ENCODE results near the gene CFAP410. TPM values are rescaled to one million over a fixed set of nuclear protein-coding genes. Genes with fewer than 3 reads are reported as not detected.

CFAP410 gene
- total RNA-seq, 1 donor from 2014 or later, result 14.9 TPM

- ATAC-seq (no peak), DNase-seq (no peak)
- intact Hi-C loops (cut with micrococcal nuclease), result no loop called here
Observed at GRCh38 chr21:44334329-44335030, 4.7 kb downstream of the CFAP410 start.

- DNase-seq, result no peak
- no peak for ATAC-seq
- intact Hi-C loops (cut with micrococcal nuclease), result no loop called here
Observed at GRCh38 chr21:44333509-44334328, 5.5 kb downstream of the CFAP410 start.

- DNase-seq (no peak), ATAC-seq (no peak)
- intact Hi-C loops (cut with micrococcal nuclease), result no loop called here
Observed at GRCh38 chr21:44332965-44333364, 6.2 kb downstream of the CFAP410 start.

DNA sequence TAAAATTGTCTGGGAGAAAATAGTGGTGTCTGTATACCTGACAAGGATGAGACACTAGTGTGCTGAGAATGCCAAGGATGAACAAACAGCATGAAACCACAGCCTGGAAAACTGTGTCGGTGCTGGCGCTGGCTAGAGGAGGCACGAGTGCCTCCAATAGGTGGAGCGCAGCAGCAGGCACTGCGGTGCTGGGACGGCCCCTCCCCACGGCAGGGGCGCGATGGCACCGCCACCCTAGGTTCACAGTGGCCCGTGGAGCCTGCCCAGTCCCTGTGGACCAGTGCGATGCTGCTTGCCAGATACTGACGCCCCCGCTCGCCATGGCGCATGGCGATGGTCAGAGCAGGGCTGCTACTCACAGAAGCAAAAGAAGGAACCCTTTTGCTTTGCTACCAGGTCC is 6.8 kb downstream of the CFAP410 start:
- DNase-seq (no peak), ATAC-seq (no peak)
- intact Hi-C loops (cut with micrococcal nuclease), result no loop called here

DNA sequence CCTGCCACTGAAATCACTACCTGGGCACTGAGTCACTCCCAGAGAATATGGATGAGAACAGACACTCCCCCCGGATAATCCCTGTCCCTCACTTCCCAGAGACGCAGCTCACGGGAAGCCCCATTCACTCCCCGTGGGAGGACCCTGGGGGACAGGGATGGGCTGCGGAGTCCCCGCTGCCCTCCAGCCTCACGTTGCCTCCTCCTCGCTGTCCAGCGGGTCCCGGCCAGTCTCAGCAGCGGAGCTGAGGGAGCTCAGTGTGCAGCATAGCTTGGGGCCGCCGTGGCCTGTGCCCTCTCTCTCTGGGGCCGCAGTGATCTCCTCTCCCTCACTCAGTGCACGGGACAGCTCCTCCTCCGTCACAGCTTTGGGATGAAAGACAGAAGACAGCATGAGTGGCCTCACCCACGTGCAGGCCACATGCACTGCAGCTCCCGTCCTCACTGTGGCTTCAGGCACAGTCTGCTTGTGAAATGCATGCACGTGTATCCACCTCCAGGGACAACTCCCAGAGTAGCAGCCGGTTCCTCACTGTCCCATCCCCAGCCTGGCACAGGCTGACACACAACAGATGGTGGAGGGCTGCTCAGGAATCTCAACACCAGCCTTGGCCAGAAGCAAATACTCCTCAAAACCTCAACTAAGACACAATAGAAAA is 7.4 kb downstream of the CFAP410 start:
- DNase-seq (no peak), ATAC-seq (no peak)
- intact Hi-C loops (cut with micrococcal nuclease), result no loop called here

GRCh38 chr21:44331209-44331608 is 8.0 kb downstream of the CFAP410 start:
- ATAC-seq (no peak), DNase-seq (no peak)
- intact Hi-C loops (cut with micrococcal nuclease), result no loop called here

GRCh38 chr21:44330698-44331097 is 8.5 kb downstream of the CFAP410 start:
- intact Hi-C loops (cut with micrococcal nuclease), result no loop called here
- ATAC-seq, result no peak
- no peak for DNase-seq

GRCh38 chr21:44329971-44330681 is 9.1 kb downstream of the CFAP410 start:
- ATAC-seq (no peak), DNase-seq (no peak)
- intact Hi-C loops (cut with micrococcal nuclease), result no loop called here

DNA sequence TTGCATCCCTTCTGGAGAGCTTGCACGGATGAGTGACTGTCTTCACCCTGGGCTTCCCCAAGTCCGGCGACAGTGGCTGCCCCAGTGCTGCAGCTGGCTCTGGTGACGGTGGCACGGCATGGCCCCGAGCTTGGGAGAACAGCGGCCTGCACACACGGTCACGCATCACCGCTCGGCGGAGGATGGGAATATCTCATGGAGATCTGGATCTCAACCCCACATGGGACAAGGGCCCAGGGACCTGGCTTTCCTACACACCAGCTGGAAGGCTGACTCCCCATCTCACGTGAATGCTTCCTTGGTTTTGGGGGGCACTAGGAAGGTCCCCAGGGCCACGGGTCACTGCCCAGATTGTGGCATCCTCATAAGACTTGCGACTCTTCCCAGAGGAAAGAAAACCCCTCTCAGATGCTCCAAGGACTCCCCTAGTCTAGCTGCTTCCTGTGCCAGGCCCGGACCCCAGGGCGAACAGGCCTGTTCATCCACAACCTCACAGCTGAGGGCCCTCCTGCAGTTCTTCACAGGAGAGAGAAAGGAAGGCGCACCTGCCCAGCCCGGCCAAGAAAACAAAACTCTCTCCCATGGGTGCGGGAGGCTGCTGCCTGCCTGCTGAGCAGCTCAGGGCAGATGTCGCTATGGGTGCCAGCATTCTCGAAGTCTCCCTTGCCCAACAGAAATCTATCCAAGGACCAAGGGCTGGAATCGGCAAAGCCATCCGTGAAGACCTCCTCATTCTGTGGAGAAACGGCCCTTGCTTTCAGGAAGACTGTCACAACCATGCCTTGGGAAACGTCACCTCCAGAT is 9.9 kb downstream of the CFAP410 start:
- intact Hi-C loops (cut with micrococcal nuclease), result no loop called here
- DNase-seq, result no peak
- ATAC-seq, result no peak

DNA sequence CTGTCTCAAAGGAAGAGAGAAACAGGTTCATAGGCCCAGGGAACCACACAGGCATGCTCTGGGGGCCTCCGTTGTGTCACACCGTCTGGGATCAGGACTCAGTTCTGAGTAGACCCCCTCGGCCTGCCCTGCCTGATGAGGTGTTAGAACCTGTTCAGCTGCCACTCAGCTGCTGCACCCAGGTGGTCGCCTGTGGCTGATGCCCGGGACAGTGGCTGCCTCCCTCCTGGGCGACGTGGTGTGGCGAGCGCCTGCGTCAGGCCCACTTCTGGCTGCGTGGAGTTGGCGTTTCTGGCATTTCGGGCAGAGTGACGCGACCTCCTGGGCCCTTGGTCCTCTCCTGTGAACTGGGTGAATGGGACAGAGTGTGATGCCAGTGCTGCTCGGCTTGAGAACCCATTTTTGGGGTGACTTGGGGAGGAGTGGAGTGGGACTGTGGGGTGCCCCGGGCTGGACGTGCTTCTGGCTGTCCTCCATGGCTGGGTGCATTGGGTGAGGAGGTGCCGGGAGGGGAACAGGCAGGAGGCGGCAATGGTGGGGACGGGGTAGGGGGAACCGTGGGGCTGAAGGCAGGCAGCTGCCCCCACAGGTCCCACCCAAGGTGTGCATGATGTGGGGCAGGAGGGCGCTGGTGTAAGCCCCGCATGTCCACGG is 10.8 kb downstream of the CFAP410 start:
- intact Hi-C loops (cut with micrococcal nuclease), result no loop called here
- peak; percentile 1 for ATAC-seq
- DNase-seq, result no peak

- DNase-seq (no peak), ATAC-seq (no peak)
- intact Hi-C loops (cut with micrococcal nuclease), result no loop called here
Observed at GRCh38 chr21:44327603-44327974, 11.6 kb downstream of the CFAP410 start.

GRCh38 chr21:44326716-44327602 is 12.2 kb downstream of the CFAP410 start:
- intact Hi-C loops (cut with micrococcal nuclease), result no loop called here
- DNase-seq, result no peak
- peak; percentile 2 for ATAC-seq

DNA sequence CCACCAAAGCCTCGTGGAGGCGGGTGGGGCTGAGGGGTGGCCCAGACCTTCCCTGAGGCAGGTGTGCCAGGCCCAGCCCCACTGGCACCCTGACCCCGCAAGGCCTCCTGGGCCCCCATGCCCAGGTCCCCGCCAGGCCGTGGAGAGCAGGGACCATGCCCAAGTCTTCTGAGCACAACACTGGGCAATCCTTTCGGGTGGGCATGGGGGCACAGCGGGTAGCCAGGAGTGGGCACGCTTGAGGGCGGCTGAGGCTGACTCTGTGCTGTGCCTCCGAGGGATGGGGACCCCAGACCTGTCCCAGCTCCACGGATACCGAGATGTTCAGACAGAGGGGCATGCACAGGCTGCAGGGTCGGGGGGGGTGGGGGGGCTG is 12.9 kb downstream of the CFAP410 start:
- ATAC-seq (no peak), DNase-seq (no peak)
- intact Hi-C loops (cut with micrococcal nuclease), result no loop called here

GRCh38 chr21:44325386-44326271 is 13.6 kb downstream of the CFAP410 start:
- intact Hi-C loops (cut with micrococcal nuclease), result no loop called here
- DNase-seq, result no peak
- ATAC-seq, result no peak

DNA sequence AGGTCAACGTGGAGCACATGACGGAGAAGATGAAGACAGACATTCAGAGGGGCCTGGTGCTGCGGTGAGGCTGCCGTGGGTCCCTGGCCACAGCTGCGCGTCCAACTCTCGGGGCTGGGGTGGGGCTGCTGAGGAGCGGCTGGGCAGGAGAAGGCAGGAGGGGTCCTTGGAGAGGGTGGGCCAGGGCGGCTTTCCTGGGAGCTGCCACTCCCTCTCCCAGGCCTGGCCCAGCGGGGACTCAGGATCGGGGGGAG is 14.4 kb downstream of the CFAP410 start:
- ATAC-seq (no peak), DNase-seq (no peak)
- intact Hi-C loops (cut with micrococcal nuclease), result no loop called here

GRCh38 chr21:44324106-44324853 is 14.9 kb downstream of the CFAP410 start:
- no peak for ATAC-seq
- intact Hi-C loops (cut with micrococcal nuclease), result no loop called here

More at GRCh38 chr21:44324106-44324853, 14.9 kb downstream of the CFAP410 start:
- DNase-seq, result no peak
